ENCODE results near the gene WDR27.
"Not testable (repeated sequence)": the region's sequence is repeated elsewhere in the genome, so short reads cannot be mapped to it uniquely, and the experiment has no call there.

Gene WDR27

GRCh38 chr6:169624785-169625184 lies 77.0 kb downstream of the WDR27 start:
- in situ Hi-C loops (cut with HindIII; ENCODE audit: low pct_ligation_motif_present, low pct_unique_long_range_greater_than_20kb, low sequenced_read_pairs) = no loop called here
- no peak for DNase-seq

GRCh38 chr6:169623975-169624374 lies 77.9 kb downstream of the WDR27 start:
- in situ Hi-C loops (cut with HindIII; ENCODE audit: low pct_ligation_motif_present, low pct_unique_long_range_greater_than_20kb, low sequenced_read_pairs) = no loop called here
- DNase-seq = no peak

- in situ Hi-C loops (cut with HindIII; ENCODE audit: low pct_ligation_motif_present, low pct_unique_long_range_greater_than_20kb, low sequenced_read_pairs) = no loop called here
- DNase-seq = no peak
Observed at GRCh38 chr6:169623343-169623742, 78.5 kb downstream of the WDR27 start.

GRCh38 chr6:169622618-169623017 lies 79.2 kb downstream of the WDR27 start:
- no peak for DNase-seq
- in situ Hi-C loops (cut with HindIII; ENCODE audit: low pct_ligation_motif_present, low pct_unique_long_range_greater_than_20kb, low sequenced_read_pairs) = no loop called here

- in situ Hi-C loops (cut with HindIII; ENCODE audit: low pct_ligation_motif_present, low pct_unique_long_range_greater_than_20kb, low sequenced_read_pairs) = no loop called here
- no peak for DNase-seq
Observed at GRCh38 chr6:169621311-169621710, 80.5 kb downstream of the WDR27 start.

- in situ Hi-C loops (cut with HindIII; ENCODE audit: low pct_ligation_motif_present, low pct_unique_long_range_greater_than_20kb, low sequenced_read_pairs) = no loop called here
Observed at GRCh38 chr6:169620171-169621130, 81.4 kb downstream of the WDR27 start.

GRCh38 chr6:169619650-169620049 lies 82.2 kb downstream of the WDR27 start:
- in situ Hi-C loops (cut with HindIII; ENCODE audit: low pct_ligation_motif_present, low pct_unique_long_range_greater_than_20kb, low sequenced_read_pairs) = no loop called here
- DNase-seq = no peak

More at GRCh38 chr6:169620171-169621130, 81.4 kb downstream of the WDR27 start:
- no peak for DNase-seq

GRCh38 chr6:169618526-169619490 lies 83.0 kb downstream of the WDR27 start:
- in situ Hi-C loops (cut with HindIII; ENCODE audit: low pct_ligation_motif_present, low pct_unique_long_range_greater_than_20kb, low sequenced_read_pairs) = no loop called here
- DNase-seq = no peak

- in situ Hi-C loops (cut with HindIII; ENCODE audit: low pct_ligation_motif_present, low pct_unique_long_range_greater_than_20kb, low sequenced_read_pairs) = no loop called here
- no peak for DNase-seq
Observed at GRCh38 chr6:169617562-169617961, 84.3 kb downstream of the WDR27 start.

GRCh38 chr6:169608609-169609008 lies 93.2 kb downstream of the WDR27 start:
- DNase-seq; in situ Hi-C loops (cut with HindIII; ENCODE audit: low pct_ligation_motif_present, low pct_unique_long_range_greater_than_20kb, low sequenced_read_pairs): not testable (repeated sequence)

GRCh38 chr6:169604076-169604475 lies 97.8 kb downstream of the WDR27 start:
- in situ Hi-C loops (cut with HindIII; ENCODE audit: low pct_ligation_motif_present, low pct_unique_long_range_greater_than_20kb, low sequenced_read_pairs) = no loop called here
- no peak for DNase-seq

GRCh38 chr6:169601129-169601528 lies 100.7 kb downstream of the WDR27 start:
- in situ Hi-C loops (cut with HindIII; ENCODE audit: low pct_ligation_motif_present, low pct_unique_long_range_greater_than_20kb, low sequenced_read_pairs); DNase-seq: not testable (repeated sequence)

GRCh38 chr6:169592558-169592957 lies 109.3 kb downstream of the WDR27 start:
- DNase-seq = peak; percentile 9
- in situ Hi-C loops (cut with HindIII; ENCODE audit: low pct_ligation_motif_present, low pct_unique_long_range_greater_than_20kb, low sequenced_read_pairs) = no loop called here

- in situ Hi-C loops (cut with HindIII; ENCODE audit: low pct_ligation_motif_present, low pct_unique_long_range_greater_than_20kb, low sequenced_read_pairs) = no loop called here
- DNase-seq = no peak
Observed at GRCh38 chr6:169591616-169592015, 110.2 kb downstream of the WDR27 start.

GRCh38 chr6:169590376-169590939 lies 111.4 kb downstream of the WDR27 start:
- in situ Hi-C loops (cut with HindIII; ENCODE audit: low pct_ligation_motif_present, low pct_unique_long_range_greater_than_20kb, low sequenced_read_pairs) = no loop called here
- DNase-seq = no peak

GRCh38 chr6:169589699-169590257 lies 112.1 kb downstream of the WDR27 start:
- in situ Hi-C loops (cut with HindIII; ENCODE audit: low pct_ligation_motif_present, low pct_unique_long_range_greater_than_20kb, low sequenced_read_pairs) = no loop called here
- DNase-seq = no peak

- in situ Hi-C loops (cut with HindIII; ENCODE audit: low pct_ligation_motif_present, low pct_unique_long_range_greater_than_20kb, low sequenced_read_pairs) = no loop called here
- peak; percentile 23 for DNase-seq
Observed at GRCh38 chr6:169589293-169589692, 112.5 kb downstream of the WDR27 start.

GRCh38 chr6:169587975-169588374 lies 113.9 kb downstream of the WDR27 start:
- in situ Hi-C loops (cut with HindIII; ENCODE audit: low pct_ligation_motif_present, low pct_unique_long_range_greater_than_20kb, low sequenced_read_pairs) = no loop called here
- DNase-seq = no peak

All from ACHN (cell line).